Right atrium auricular region (tissue), 2 donors: ENCODE results near the gene RAB23. TPM values are rescaled to one million over a fixed set of nuclear protein-coding genes. Genes with fewer than 3 reads are reported as not detected.

Experiments
- DNase-seq: peaks from one replicate; pipeline ENCODE4 v3.0.0-alpha.2; 2019; ENCODE audit warnings: low spot score
- H3K27ac ChIP-seq, 2 donors: fragments of 200-600 bp; sonication (generic); 1 replicate in 1 of 2; 2 replicates in 1 of 2; pipeline ENCODE4 v1.5.1; 2016 to 2019
- H3K27me3 ChIP-seq, 2 donors: fragments of 200-600 bp; sonication (generic); one replicate each; pipeline versions ENCODE4 v1.5.1 to v1.6.0; 2017 to 2019
- H3K36me3 ChIP-seq: fragments of 200-600 bp; sonication (generic); one replicate; pipeline ENCODE4 v1.5.1; 2016
- H3K4me1 ChIP-seq, 2 donors: fragments of 200-600 bp; sonication (generic); one replicate each; pipeline versions ENCODE4 v1.5.1 to v1.6.0; 2017 to 2019
- H3K4me3 ChIP-seq, 2 donors: fragments of 200-600 bp; sonication (generic); 1 replicate in 1 of 2; 2 replicates in 1 of 2; pipeline ENCODE4 v1.5.1; 2017 to 2019; ENCODE audit warnings: mild to moderate bottlenecking in 1 of 2, moderate library complexity in 1 of 2
- H3K9me3 ChIP-seq, 2 donors: fragments of 200-600 bp; sonication (generic); one replicate each; pipeline ENCODE4 v1.5.1; 2019
- CTCF ChIP-seq, 2 donors: fragments of 200-600 bp; sonication (generic); IDR thresholded peaks; one replicate each; pipeline ENCODE4 v1.5.1; 2019; ENCODE audit warnings: antibody characterized with exemption in 2 of 2
- total RNA-seq, 2 donors: library from RNA; depleted of rRNA; stranded (reverse); fragments of >200 nt; gene quantifications; one replicate each; pipeline ENCODE4 v1.1.0, GENCODE V29; 2016

The RAB23 gene
- total RNA-seq, 2 donors from 2014 or later: 8.6 to 10.0 TPM

DNA sequence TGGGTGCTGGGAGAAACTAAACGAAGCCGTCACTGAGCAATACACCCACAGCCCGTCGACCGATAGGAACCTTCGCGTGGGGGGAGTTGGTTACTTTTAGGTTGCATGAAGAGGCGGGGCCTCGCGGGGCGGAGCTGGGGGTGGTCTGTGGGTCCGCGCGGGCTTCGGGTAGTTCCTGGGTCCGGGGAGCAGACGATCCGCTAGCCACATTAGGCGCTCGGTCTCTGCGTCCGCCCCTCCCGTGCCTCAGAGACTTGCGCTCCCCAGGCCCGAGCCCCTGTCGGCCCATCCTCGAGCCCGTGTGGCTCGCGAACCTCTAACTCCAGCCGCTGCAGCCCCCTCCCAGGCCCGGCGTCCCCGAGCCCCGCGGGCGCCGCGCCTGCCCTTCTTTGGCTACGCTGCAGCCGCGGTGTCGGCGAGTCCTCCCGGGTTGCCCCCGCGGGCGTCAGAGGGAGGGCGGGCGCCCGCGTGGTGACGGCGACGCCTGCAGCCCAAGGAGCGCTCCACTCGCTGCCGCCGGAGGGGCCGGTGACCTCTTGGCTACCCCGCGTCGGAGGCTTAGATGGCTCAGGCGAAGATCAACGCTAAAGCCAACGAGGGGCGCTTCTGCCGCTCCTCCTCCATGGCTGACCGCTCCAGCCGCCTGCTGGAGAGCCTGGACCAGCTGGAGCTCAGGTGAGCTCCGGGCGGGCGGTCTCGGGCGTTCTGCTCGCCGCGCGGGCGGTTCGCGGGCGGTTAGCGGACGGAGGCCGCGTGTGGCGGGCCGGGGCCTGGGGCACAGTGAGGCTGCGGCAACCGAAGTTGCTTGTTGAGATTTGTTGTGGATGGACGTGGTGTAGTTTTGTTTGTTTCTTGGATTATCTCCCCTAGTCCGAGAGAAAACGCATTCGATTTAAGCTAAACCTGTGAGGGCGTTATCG is 49.7 kb downstream of the RAB23 start, which contains the start of gene BAG2:
Gene BAG2, plus strand, starts transcription at position 191 of the 920 bp plus-strand sequence. Its CDS starts 372 bp downstream, at position 563.
- Histone ChIP-seq H3K4me3 (peak within 1 kb of the TSS; percentile 70 to 74), H3K9me3 (no peaks in the 10 kb centered on the region), H3K27ac (peak within 1 kb of the TSS; percentile 91 to 96), H3K27me3 (no peaks in the 10 kb centered on the region), H3K4me1 (peaks cover 0 to 19% of the 10 kb centered on the region in 2 donors), H3K36me3 (no peaks in the 10 kb centered on the region)
- TF ChIP-seq CTCF (IDR thresholded peaks at IDR 0.05): peak in 1 of 2 donors; percentile 41
- DNase-seq: peak; percentile 92

DNA sequence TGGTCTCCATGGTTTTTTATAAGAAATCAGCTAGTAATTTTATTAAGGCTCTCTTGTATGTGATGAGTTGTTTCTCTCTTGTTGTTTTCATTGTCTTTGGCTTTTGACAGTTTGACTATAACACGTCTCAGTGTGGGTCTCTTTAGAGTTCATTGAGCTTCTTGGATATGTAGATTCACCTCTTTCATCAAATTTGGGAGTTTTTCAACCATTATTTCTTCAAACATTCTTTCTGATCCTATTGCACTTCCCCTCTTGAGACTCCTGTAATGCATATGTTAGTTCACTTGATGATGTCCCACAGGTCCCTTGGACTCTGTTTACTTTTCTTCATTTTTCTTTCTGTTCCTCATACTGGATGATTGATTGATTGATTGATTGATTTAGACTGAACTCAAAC is 57.0 kb downstream of the RAB23 start:
- no peak for DNase-seq
- no peak overlapping the region for H3K4me3 ChIP-seq
- no peaks in the 10 kb centered on the region for H3K27me3 ChIP-seq
- H3K36me3 ChIP-seq: peaks cover 5% of the 10 kb centered on the region
- no peak overlapping the region for H3K27ac ChIP-seq
- H3K4me1 ChIP-seq: no peaks in the 10 kb centered on the region
- TF ChIP-seq CTCF (IDR thresholded peaks at IDR 0.05): no peak
- H3K9me3 ChIP-seq: peaks cover 0 to 14% of the 10 kb centered on the region in 2 donors

DNA sequence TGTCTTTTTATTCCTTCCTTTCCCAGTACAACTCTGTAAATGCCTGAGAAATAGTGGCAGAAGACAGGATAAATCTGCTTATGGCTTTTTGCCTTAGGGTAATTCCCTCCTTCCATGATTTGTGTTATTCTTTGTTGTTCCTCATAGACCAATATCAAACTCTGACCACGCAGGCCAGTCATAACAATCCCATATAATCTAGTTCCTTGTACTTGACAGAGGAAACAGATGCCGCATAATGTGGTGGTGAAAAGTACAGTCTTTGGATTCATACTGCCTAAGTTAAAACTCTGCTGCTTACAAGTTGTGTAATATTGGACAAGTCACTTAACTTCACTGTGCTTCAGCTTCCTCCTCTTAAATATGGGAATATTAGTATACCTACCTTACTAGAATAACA is 58.2 kb downstream of the RAB23 start:
- H3K36me3 ChIP-seq: peaks cover 5% of the 10 kb centered on the region
- no peak for TF ChIP-seq CTCF (IDR thresholded peaks at IDR 0.05)

DNA sequence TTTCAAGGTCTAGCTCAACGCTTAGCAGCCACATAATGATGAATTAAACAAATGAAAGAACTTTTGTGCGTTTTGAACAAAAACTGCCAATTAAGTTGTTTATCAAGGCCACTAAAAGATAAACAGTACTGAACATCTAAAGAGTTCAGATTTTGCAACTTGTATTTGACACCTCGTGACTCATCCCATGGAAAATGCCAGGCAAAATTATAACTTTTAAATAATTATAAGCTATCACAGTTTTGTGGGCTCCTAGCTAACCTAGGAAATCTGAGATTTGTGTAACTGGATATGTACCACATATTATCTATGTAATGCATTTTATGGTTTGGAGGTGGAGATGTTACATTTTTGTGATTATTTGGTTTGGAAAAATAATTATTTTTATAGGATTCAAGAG is 59.6 kb downstream of the RAB23 start:
- Histone ChIP-seq H3K9me3 (peaks cover 0 to 14% of the 10 kb centered on the region in 2 donors), H3K4me3 (no peak overlapping the region), H3K4me1 (no peaks in the 10 kb centered on the region), H3K27ac (no peak overlapping the region), H3K27me3 (no peaks in the 10 kb centered on the region), H3K36me3 (peaks cover 5% of the 10 kb centered on the region)
- no peak for TF ChIP-seq CTCF (IDR thresholded peaks at IDR 0.05)
- DNase-seq: no peak

More for the DNA sequence above, 58.2 kb downstream of the RAB23 start:
- H3K4me1 ChIP-seq: no peaks in the 10 kb centered on the region
- DNase-seq: no peak
- no peak overlapping the region for H3K4me3 ChIP-seq
- H3K27ac ChIP-seq: no peak overlapping the region
- H3K27me3 ChIP-seq: no peaks in the 10 kb centered on the region
- peaks cover 0 to 14% of the 10 kb centered on the region in 2 donors for H3K9me3 ChIP-seq

- Histone ChIP-seq H3K4me1 (no peaks in the 10 kb centered on the region), H3K4me3 (no peak overlapping the region), H3K36me3 (peaks cover 5% of the 10 kb centered on the region), H3K27me3 (no peaks in the 10 kb centered on the region), H3K9me3 (peaks cover 0 to 14% of the 10 kb centered on the region in 2 donors), H3K27ac (no peak overlapping the region)
- no peak for DNase-seq
- no peak for TF ChIP-seq CTCF (IDR thresholded peaks at IDR 0.05)
These were observed 60.1 kb downstream of the RAB23 start for GRCh38 chr6:57162028-57162427.
